Activated CD8-positive, alpha-beta memory T cell treated with anti-CD3 and anti-CD28 coated beads, Interleukin-2, amount 50 U/mL, for 1 hour (primary cell): Measurements from ENCODE around the gene CFAP410.
"Not testable (repeated sequence)": the region's sequence is repeated elsewhere in the genome, so short reads cannot be mapped to it uniquely, and the experiment has no call there.

Experiments used
- DNase-seq: peaks from one replicate; pipeline ENCODE4 v3.0.0-alpha.2; 2020; ENCODE audit errors: extremely low read depth

CFAP410 gene

GRCh38 chr21:44285138-44285992, 53.8 kb downstream of the CFAP410 start, which contains the start of gene AIRE:
Gene AIRE (plus strand): TSS chr21:44285876. CDS start chr21:44286007, 131 bp downstream.
- DNase-seq = no peak

- DNase-seq = no peak
Observed at GRCh38 chr21:44283948-44284347, 55.2 kb downstream of the CFAP410 start.

- not testable (repeated sequence) for DNase-seq
Observed at GRCh38 chr21:44283211-44283785, 55.9 kb downstream of the CFAP410 start.

- DNase-seq = no peak
Observed at GRCh38 chr21:44282370-44282769, 56.8 kb downstream of the CFAP410 start.

GRCh38 chr21:44281801-44282200, 57.4 kb downstream of the CFAP410 start:
- no peak for DNase-seq

- no peak for DNase-seq
Observed at GRCh38 chr21:44279354-44280260, 59.6 kb downstream of the CFAP410 start.
